Neutrophil (primary cell): ENCODE data around the gene PRDM11.

ENCODE experiments used
- H3K27ac ChIP-seq: fragments of 200-600 bp; sonication (generic); 2 replicates; pipeline ENCODE4 v1.5.1; 2016; ENCODE audit warnings: mild to moderate bottlenecking, moderate library complexity
- H3K27me3 ChIP-seq: fragments of 200-600 bp; sonication (generic); 2 replicates; pipeline ENCODE4 v1.6.0; 2016; ENCODE audit warnings: mild to moderate bottlenecking
- H3K36me3 ChIP-seq: fragments of 200-600 bp; sonication (generic); 2 replicates; pipeline ENCODE4 v1.5.1; 2017
- H3K4me1 ChIP-seq, 2 experiments: fragments of 200-600 bp in 1 of 2; sonication (generic) in 1 of 2; 1 replicate in 1 of 2; 2 replicates in 1 of 2; pipeline versions ENCODE4 v1.5.1 to v1.6.1; 2013 to 2016; ENCODE audit warnings: low read depth in 1 of 2, low read length in 1 of 2, mild to moderate bottlenecking in 1 of 2, moderate library complexity in 1 of 2; ENCODE audit not compliant: control insufficient read depth in 1 of 2, insufficient read depth in 1 of 2
- H3K4me3 ChIP-seq, 2 experiments: fragments of 200-600 bp in 1 of 2; sonication (generic) in 1 of 2; 1 replicate in 1 of 2; 2 replicates in 1 of 2; pipeline ENCODE4 v1.5.1; 2013 to 2016; ENCODE audit warnings: low read depth in 1 of 2, low read length in 1 of 2, mild to moderate bottlenecking in 1 of 2, moderate library complexity in 1 of 2
- H3K9me3 ChIP-seq: fragments of 200-600 bp; sonication (generic); 2 replicates; pipeline ENCODE4 v1.5.1; 2016
- TF ChIP-seq, protein P1 (sequence below): fragments of 200-600 bp; sonication (generic); IDR thresholded peaks from 2 replicates; pipeline ENCODE4 v1.5.1; 2016; ENCODE audit warnings: antibody characterized with exemption

The PRDM11 gene

DNA sequence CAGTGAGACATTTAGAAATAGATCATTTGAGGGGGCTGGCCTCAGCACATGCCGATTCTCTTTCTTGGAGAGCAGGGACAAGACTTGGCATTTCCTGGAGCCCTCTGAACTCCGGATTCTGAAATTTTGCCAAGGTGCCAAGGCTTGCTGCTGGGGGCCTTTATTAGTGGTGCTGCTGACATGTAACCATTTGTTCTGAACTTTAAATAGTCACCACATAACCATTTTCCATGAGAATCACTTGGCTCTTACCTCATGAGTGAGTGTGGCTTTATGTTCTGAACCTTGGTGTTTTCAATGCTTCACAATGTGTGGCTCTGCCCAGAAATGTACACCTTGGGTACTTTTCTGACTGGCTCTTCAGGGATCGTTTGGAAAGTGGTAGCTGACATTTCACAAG lies 106.4 kb downstream of the PRDM11 start:
- peaks cover 12% of the 10 kb centered on the region for H3K27me3 ChIP-seq
- no peaks in the 10 kb centered on the region for H3K9me3 ChIP-seq
- H3K4me1 ChIP-seq = no peaks in the 10 kb centered on the region
- no peak overlapping the region for H3K27ac ChIP-seq
- TF ChIP-seq, protein P1, sequence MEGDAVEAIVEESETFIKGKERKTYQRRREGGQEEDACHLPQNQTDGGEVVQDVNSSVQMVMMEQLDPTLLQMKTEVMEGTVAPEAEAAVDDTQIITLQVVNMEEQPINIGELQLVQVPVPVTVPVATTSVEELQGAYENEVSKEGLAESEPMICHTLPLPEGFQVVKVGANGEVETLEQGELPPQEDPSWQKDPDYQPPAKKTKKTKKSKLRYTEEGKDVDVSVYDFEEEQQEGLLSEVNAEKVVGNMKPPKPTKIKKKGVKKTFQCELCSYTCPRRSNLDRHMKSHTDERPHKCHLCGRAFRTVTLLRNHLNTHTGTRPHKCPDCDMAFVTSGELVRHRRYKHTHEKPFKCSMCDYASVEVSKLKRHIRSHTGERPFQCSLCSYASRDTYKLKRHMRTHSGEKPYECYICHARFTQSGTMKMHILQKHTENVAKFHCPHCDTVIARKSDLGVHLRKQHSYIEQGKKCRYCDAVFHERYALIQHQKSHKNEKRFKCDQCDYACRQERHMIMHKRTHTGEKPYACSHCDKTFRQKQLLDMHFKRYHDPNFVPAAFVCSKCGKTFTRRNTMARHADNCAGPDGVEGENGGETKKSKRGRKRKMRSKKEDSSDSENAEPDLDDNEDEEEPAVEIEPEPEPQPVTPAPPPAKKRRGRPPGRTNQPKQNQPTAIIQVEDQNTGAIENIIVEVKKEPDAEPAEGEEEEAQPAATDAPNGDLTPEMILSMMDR = no peak
- no peaks in the 10 kb centered on the region for H3K36me3 ChIP-seq
- H3K4me3 ChIP-seq = no peak overlapping the region

DNA sequence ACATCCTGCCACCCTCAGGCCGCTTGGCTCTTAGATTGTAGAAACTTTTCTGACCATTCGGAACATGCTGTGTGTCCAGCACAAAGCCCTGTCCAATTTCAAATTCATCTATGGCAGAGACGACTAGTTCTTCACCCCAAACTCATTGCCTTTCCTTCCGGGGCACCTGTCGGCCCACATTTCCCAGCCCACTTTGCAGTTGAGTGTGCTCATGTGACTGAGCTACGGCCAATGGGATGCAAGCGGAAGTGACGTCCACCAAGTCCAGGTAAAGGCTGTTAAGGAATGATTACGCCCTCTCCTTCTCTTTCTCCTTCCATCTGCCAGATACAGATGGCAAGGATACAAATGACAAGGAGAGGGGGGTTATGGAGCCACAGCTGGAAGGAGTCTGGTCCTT lies 107.2 kb downstream of the PRDM11 start:
- H3K4me1 ChIP-seq = no peaks in the 10 kb centered on the region
- no peak overlapping the region for H3K4me3 ChIP-seq
- no peaks in the 10 kb centered on the region for H3K9me3 ChIP-seq
- H3K36me3 ChIP-seq = no peaks in the 10 kb centered on the region
- no peak overlapping the region for H3K27ac ChIP-seq
- TF ChIP-seq, protein P1 = no peak
- H3K27me3 ChIP-seq = peaks cover 8% of the 10 kb centered on the region

DNA sequence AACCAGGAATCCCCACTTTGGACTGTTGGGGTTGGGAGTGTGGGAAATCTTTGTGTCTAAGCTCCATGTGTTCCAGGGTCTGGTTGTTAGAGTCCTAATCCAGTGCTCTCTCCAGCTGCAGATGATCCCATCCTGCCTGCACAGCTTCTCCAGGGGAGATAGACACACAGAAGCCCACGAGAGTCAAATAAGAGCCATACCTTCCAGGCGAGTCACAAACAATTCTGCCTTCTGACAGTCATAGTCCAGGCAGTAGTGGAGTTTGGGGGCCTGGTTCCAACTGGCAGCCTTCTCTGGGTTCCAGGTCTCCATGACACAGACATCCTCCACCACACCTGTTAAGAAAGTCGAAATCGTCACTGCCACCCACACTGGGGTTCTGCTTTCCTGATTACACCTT lies 107.6 kb downstream of the PRDM11 start:
- Histone ChIP-seq H3K27ac (no peak overlapping the region), H3K36me3 (no peaks in the 10 kb centered on the region), H3K27me3 (peaks cover 12% of the 10 kb centered on the region), H3K9me3 (no peaks in the 10 kb centered on the region), H3K4me3 (no peak overlapping the region), H3K4me1 (no peaks in the 10 kb centered on the region)
- TF ChIP-seq, protein P1 = no peak

DNA sequence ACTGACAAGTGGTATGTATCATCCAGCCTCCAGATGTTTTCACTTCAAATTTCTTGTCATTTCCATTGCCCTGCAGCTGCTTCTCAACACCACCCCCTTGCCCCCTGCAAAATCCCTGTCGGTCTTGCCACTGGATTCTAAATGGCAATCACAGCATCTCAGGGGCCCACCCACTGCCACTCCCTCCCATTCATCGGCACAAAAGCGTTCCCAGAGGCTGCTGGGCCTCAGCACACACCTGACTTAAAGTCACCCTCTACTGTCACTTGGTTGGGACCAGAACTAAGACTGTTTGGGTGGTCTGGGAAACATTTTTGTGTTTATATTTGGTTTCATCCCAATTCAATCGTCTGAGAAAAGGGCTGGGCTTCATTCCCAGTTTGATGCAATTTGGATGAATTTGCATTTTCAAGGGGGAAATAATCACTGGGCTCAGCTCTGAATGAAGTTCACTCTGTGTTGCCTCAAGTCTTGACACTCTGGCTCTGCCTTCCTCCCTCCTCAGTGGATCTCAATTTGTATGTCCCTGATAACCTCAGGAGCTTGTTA lies 112.6 kb downstream of the PRDM11 start:
- H3K9me3 ChIP-seq = no peaks in the 10 kb centered on the region
- H3K27me3 ChIP-seq = peaks cover 41% of the 10 kb centered on the region
- H3K4me3 ChIP-seq = no peak overlapping the region
- TF ChIP-seq, protein P1 = no peak
- H3K4me1 ChIP-seq = no peaks in the 10 kb centered on the region
- H3K27ac ChIP-seq = no peak overlapping the region
- no peaks in the 10 kb centered on the region for H3K36me3 ChIP-seq

DNA sequence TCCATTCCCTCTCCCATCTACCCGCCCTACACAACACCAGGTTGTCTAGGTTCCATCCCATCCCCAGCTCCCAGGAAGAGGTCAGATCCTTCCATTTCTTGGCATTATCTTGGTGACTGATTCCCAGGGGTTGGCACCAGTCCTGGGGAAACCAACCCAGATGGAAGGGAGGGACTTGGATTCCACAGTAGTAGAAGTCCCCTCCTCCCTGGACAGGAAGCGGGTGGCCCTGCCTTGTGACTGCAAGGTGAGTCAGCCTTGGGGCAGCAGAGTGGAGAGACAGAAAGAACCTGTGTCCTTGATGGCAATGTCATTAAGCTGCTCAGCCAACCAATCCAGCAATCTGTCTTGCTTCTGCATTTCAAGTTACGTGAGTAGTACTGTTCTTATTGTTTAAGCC lies 113.2 kb downstream of the PRDM11 start:
- H3K27ac ChIP-seq = no peak overlapping the region
- no peaks in the 10 kb centered on the region for H3K4me1 ChIP-seq
- no peak overlapping the region for H3K4me3 ChIP-seq
- H3K36me3 ChIP-seq = no peaks in the 10 kb centered on the region
- H3K9me3 ChIP-seq = no peaks in the 10 kb centered on the region
- TF ChIP-seq, protein P1 = no peak
- H3K27me3 ChIP-seq = peaks cover 46% of the 10 kb centered on the region

DNA sequence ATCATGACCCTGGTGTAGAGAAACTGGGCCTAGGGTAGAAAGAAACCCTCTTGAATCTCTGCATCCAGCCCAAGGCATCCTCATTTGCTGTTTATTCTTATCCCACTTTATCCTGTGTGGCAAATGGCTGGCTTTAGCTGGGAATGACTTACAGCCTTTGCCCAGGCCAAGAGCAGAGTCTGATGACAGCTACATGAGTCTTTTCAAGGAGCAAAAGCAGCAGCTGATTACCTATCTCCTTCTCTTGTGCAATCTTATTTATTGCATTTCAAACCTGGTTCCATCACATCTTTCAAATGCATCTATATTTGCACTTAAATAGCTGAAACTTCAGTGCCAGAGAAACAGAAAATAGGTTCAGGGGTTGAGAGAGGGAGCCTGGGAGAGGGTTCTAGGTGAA lies 113.6 kb downstream of the PRDM11 start:
- no peak overlapping the region for H3K27ac ChIP-seq
- no peaks in the 10 kb centered on the region for H3K4me1 ChIP-seq
- TF ChIP-seq, protein P1 = no peak
- H3K9me3 ChIP-seq = no peaks in the 10 kb centered on the region
- no peak overlapping the region for H3K4me3 ChIP-seq
- peaks cover 48% of the 10 kb centered on the region for H3K27me3 ChIP-seq
- H3K36me3 ChIP-seq = no peaks in the 10 kb centered on the region
